ENCODE measurements around the gene SYNE3.
"Not testable (repeated sequence)": the region's sequence is repeated elsewhere in the genome, so short reads cannot be mapped to it uniquely, and the experiment has no call there.

Gene SYNE3

GRCh38 chr14:95523051-95523814 is 6.8 kb upstream of the SYNE3 start:
- no peak for DNase-seq

GRCh38 chr14:95522556-95522955 is 6.1 kb upstream of the SYNE3 start:
- no peak for DNase-seq

GRCh38 chr14:95522116-95522515 is 5.7 kb upstream of the SYNE3 start:
- DNase-seq, result no peak

- DNase-seq, result no peak
These were observed 4.6 kb upstream of the SYNE3 start for GRCh38 chr14:95521001-95521400.

- DNase-seq, result no peak
These were observed 3.9 kb upstream of the SYNE3 start for GRCh38 chr14:95520346-95520745.

- no peak for DNase-seq
These were observed 3.2 kb upstream of the SYNE3 start for GRCh38 chr14:95519699-95520098.

GRCh38 chr14:95518045-95518751 is 1.7 kb upstream of the SYNE3 start:
- DNase-seq, result peak; percentile 87

- peak; percentile 73 for DNase-seq
These were observed 576 bp downstream of the SYNE3 start for GRCh38 chr14:95515596-95516552.

- DNase-seq, result peak; percentile 96
These were observed 1.4 kb downstream of the SYNE3 start for GRCh38 chr14:95515080-95515489.

GRCh38 chr14:95514131-95515079 is 2.0 kb downstream of the SYNE3 start:
- peak; percentile 96 for DNase-seq

GRCh38 chr14:95513291-95513690 is 3.2 kb downstream of the SYNE3 start:
- no peak for DNase-seq

GRCh38 chr14:95511687-95512086 is 4.8 kb downstream of the SYNE3 start:
- DNase-seq, result no peak

GRCh38 chr14:95510804-95511203 is 5.6 kb downstream of the SYNE3 start:
- no peak for DNase-seq

- not testable (repeated sequence) for DNase-seq
These were observed 6.1 kb downstream of the SYNE3 start for GRCh38 chr14:95510344-95510743.

GRCh38 chr14:95509495-95509894 is 7.0 kb downstream of the SYNE3 start:
- DNase-seq, result no peak

- no peak for DNase-seq
These were observed 8.1 kb downstream of the SYNE3 start for GRCh38 chr14:95508377-95508776.

GRCh38 chr14:95507701-95508103 is 8.7 kb downstream of the SYNE3 start:
- peak; percentile 54 for DNase-seq

- DNase-seq, result no peak
These were observed 9.3 kb downstream of the SYNE3 start for GRCh38 chr14:95507174-95507573.

- no peak for DNase-seq
These were observed 11.3 kb downstream of the SYNE3 start for GRCh38 chr14:95505030-95505589.

- no peak for DNase-seq
These were observed 12.1 kb downstream of the SYNE3 start for GRCh38 chr14:95504135-95505029.

Data from NCI-H69 (cell line).